HG03060 (cell line): Measurements from ENCODE around the gene LTBP4.

Experiments
- ATAC-seq: cut with Tn5 transposase; IDR thresholded peaks from one replicate; pipeline ENCODE4 v1.9.1; 2021; ENCODE audit warnings: low read depth, moderate number of reproducible peaks; ENCODE audit not compliant: unreplicated experiment

The LTBP4 gene

DNA sequence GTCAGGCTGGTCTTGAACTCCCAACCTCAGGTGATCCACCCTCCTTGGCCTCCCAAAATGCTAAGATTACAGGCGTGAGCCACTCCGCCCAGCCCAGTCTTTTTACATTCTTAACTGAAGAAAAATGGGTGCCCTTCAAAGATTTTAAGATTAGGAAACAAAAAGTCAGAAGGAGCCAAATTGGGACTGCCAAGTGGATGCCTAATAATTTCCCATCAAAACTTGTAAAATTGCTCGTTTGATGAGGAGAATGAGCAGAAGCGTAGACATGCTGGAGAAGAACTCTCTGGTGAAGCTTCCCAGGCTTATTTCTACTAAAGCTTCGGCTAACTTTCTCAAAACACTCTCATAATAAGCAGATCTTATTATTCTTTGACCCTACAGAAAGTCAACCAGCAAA lies 57.9 kb downstream of the LTBP4 start:
- ATAC-seq, result no peak

- no peak for ATAC-seq
Measured at GRCh38 chr19:40659566-40659965, 58.4 kb downstream of the LTBP4 start.

DNA sequence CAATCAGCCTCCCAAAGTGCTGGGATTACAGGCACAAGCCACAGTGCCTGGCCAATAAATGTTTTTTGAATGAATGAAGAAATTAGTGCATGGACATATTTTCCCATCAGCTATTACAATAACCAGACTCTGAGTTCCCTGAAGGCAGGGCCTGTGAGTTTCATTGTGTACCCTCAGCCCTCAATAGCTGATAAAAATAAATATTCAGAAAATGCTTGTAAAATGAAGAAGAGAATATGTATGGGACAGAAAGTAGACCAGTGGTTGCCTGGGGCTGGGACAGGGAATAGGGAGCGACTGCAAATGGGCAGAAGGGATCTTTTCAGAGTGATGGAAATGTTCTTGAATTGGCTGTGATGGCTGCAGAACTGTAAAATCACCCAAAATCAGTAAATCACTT lies 60.4 kb downstream of the LTBP4 start:
- no peak for ATAC-seq

DNA sequence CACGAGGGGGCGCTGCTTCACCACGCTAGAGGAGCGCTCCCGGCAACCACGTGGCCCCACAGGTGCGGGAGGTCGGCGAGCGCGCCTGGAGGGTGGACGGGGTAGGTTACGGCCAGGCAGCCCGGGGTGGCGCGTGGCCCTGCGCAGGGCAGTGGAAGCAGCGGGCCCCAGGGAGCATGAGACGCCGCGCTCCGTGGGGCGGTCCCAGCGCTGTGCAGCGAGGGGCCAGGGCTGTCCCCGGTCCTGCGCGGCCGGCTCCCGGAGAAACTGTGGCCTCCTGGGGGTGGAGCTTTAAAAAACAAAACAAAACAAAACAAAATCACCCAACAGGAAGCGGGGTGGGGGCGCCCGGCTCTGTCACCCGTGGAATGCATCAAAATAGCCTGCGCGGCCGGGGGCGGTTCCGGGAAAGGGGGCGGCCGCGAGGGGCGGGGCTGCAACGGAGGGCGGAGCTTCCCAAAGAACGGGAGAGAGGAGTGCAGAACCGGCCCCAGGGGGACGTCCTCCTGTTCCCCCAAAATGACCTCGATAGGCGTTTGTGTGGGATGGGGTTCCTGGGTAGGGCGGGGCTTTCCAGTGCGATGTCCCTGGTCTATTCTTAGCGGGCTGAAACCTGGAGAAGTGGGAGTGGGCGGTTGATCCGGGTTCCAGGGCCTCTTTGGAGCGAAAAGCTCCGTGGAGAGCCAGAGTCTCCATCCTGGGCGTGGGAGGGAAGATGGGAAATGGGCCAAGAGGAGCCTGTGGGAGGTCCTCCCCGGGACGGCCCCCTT lies 61.9 kb downstream of the LTBP4 start:
- ATAC-seq, result no peak

- no peak for ATAC-seq
Measured at GRCh38 chr19:40663695-40664692, 62.8 kb downstream of the LTBP4 start.

DNA sequence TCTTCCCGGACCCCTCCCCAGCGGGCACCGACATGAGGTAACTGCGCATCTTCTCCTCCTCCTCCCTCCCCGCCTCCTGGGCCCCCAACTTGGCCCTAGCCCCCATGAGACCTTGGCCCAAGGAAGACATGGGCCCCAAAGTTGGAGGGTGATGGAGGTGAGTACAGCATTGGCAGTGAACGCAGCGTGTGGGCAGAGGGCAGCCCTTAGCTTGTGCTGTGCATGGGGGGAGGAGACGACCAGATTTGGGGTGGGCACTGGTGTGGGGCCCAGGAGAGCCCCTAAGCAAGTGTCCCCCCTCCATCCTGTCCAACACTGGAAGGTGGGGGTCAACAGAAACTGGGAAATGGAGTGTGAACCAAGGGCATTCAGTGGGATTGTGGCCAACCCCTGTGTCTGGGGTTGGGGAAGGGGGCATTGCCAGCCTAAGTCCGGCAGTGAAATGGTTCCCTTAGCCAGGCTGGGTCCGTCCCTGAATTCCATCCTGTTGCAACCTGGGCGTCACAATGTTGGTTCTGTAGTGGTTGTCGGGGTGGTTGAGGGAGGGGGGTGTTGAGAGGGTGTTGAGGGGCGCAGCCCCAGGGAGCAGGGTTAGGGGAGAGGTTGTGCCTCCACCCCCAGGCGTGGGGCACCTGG lies 65.8 kb downstream of the LTBP4 start:
- ATAC-seq, result no peak

GRCh38 chr19:40667602-40668001 lies 66.4 kb downstream of the LTBP4 start:
- ATAC-seq, result no peak

DNA sequence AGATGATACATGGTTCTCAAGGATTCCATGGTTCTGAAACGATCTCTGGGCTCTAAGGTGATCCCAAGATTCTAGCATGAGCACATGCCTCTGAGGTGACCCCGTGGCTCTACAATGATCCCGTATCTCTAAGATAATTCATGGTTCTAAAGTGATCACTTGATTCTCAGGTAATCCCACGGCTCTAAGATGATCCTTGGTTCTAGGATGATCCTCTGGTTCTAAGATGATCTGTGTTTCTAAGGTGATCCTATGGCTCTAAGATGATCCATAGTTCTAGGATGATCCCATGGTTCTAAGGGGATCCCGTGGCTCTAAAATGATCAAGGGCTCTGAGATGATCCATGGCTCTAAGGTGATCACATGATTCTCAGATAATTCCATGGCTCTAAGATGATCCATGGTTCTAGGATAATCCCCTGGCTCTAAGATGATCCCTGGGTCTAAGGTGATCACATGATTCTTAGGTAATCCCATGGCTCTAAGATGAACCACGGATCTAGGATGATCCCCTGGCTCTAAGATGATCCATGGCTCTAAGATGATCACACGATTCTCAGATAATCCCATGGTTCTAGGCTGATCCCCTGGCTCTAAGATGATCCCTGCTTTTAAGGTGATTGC lies 67.9 kb downstream of the LTBP4 start:
- ATAC-seq, result no peak

GRCh38 chr19:40671404-40671803 lies 70.2 kb downstream of the LTBP4 start:
- ATAC-seq, result no peak

DNA sequence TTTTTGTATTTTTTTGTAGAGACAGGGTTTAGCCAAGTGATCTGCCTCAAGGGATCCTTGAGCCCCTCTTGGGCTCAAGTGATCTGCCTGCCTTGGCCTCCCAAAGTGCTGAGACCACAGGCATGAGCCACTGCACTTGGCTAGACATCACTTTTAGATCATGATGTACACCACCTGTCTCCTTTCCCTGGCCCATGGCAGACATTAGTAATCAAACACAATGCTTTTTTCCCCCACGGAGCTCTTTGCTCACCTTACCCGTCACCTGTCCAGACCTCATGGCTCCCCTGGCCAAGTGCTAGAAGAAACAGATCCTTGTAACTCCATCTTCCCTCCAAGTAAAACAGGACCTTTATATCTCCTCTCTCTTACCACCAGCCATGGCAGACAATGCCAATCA lies 70.9 kb downstream of the LTBP4 start:
- no peak for ATAC-seq

DNA sequence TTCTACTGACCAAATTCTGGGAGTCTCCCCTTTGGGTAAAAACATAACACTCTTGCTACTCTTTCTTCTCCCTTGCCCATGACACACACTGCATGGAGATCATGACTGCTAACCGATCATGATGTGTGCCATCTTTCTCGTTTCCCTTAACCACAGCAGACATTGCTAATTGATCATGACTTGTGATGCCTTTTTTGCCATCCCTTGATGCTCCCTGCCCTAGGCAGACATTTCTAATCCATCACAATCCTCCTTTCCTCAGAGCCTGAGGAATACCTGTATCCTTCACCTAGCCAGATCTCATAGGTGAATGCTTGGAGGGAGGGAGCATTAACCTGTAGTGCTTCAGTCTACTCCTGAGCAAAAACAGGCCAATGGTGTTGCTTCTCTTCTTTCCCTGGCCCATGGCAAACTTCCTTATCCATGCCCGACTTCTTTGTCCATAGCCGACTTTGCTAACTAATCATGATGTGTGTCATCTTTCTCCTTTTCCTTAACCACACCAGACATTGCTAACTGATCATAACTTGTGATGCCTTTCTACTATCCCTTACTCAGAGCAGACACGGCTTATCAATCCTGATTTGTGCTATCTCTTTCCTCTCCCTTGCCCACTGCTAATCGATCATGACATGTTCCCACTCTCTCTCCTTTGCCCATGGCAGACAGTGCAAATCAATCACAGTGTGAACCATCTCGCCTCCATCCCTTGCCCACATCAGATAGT lies 71.6 kb downstream of the LTBP4 start:
- ATAC-seq, result no peak

DNA sequence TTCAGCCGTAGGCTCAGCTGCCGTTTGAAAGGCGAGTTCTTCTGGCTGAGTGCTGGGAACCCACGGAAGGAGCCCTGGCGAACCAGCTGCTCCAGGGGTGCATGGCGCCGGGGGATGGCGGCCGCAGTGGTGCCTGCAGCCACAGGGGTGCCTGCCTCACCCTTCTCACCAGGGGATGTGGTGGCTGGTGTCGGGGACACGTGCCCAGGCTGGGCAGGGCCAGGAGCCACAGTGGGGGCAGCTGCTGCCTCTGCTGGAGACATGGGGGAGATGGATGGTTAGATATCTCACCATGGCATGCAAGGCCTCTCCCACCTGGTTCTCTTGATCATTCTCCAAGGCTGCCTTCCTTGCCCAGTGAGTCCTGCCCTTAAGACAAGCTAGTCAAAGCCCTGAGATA lies 72.2 kb downstream of the LTBP4 start:
- ATAC-seq, result no peak

- no peak for ATAC-seq
Measured at GRCh38 chr19:40674291-40674690, 73.1 kb downstream of the LTBP4 start.

- no peak for ATAC-seq
Measured at GRCh38 chr19:40677156-40677555, 76.0 kb downstream of the LTBP4 start.
